HG02973 (cell line): ENCODE measurements around the gene NUDC.
"Not testable (repeated sequence)": the region's sequence is repeated elsewhere in the genome, so short reads cannot be mapped to it uniquely, and the experiment has no call there.

Experiments used
- ATAC-seq: cut with Tn5 transposase; IDR thresholded peaks from one replicate; pipeline ENCODE4 v1.9.1; 2021; ENCODE audit warnings: moderate library complexity; ENCODE audit not compliant: unreplicated experiment

The NUDC gene

DNA sequence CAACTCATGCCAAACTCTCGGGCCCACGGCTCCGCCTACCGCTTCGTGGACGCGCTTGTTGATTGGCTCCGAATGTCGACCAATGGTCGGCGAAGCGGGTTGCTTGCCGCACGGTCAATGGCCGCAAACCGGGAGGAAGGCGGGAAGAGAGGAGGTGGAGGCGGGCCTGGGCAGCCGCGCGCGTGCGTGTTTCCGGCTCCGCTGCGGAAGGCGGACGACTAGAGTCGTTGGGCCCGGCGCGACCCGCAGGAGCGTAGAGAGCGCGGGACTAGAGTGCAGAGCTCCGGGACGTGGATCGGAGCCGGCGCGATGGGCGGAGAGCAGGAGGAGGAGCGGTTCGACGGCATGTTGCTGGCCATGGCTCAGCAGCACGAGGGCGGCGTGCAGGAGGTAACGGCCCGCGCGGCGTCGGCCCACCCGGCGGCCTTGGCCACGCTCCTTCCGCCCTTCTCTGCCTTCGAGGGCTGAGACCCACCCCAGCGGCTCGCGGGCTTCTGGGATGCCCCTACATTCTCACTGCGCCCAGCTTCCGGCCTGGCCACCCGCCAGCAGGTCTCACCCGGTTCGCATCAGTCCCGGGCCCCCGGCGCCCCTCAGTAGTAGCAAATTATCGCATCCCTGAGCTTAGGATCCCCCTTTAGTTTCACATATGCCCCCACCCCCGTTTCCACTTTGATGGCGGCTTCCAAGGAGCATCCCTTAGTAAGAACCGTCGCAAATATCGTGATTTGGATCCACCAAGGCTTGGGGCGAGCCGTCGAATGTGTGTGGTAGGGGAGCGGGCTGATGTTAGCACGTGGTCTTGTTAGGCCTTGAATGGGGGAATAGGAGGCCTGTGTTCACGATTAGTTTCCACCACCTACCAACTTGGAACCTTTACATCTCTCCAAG, at the start of gene NUDC:
TSS of gene NUDC (plus strand) at position 204 of the 891 bp plus-strand sequence. CDS start at position 310, 106 bp downstream.
- peak; percentile 94 for ATAC-seq

GRCh38 chr1:26873097-26873496, 48.4 kb upstream of the NUDC start:
- not testable (repeated sequence) for ATAC-seq

DNA sequence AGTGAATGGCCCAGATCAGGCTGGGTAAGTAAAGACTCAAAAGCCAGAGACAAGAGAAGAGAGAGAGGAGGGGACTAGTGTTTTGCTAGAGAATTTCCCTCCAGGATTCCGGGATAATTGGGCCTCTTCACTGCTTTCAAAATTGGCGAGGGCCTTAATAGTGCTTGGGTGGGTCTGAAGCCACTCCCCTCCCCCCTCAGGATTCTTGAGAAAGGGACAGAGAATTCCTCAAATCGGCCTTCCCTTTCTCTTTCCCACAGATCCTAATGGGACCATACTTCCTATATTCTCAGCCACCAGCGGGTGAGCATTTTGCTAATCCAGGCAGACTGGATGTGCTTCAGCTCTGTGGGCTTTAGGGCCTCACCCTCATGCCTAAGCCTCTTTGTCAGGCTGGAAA, 46.6 kb upstream of the NUDC start:
- no peak for ATAC-seq

- no peak for ATAC-seq
Measured at GRCh38 chr1:26877326-26877725, 44.2 kb upstream of the NUDC start.

GRCh38 chr1:26879793-26880192, 41.8 kb upstream of the NUDC start:
- no peak for ATAC-seq

- ATAC-seq, result not testable (repeated sequence)
Measured at GRCh38 chr1:26881611-26882010, 39.9 kb upstream of the NUDC start.

GRCh38 chr1:26882696-26883463, 38.7 kb upstream of the NUDC start:
- ATAC-seq, result no peak

- ATAC-seq, result no peak
Measured at GRCh38 chr1:26887125-26887524, 34.4 kb upstream of the NUDC start.

DNA sequence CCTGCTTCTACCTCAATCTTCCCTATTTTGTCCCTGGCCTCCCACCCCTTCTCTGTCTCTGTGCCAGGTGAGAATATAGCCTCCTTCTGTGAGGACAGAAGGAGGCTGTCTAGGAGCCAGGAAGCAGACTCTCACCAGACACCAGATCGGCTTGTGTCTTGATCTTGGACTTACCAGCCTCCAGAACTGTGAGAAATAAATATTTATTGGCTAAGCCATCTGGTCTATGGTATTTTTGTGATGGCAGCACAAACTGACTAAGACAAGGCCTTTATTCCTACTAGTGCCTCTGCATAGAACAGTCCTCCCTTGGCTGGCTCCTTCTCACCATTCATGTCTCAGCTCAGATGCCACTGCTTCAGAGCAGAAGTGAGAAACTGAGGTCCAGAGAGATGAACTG, 33.3 kb upstream of the NUDC start:
- no peak for ATAC-seq

DNA sequence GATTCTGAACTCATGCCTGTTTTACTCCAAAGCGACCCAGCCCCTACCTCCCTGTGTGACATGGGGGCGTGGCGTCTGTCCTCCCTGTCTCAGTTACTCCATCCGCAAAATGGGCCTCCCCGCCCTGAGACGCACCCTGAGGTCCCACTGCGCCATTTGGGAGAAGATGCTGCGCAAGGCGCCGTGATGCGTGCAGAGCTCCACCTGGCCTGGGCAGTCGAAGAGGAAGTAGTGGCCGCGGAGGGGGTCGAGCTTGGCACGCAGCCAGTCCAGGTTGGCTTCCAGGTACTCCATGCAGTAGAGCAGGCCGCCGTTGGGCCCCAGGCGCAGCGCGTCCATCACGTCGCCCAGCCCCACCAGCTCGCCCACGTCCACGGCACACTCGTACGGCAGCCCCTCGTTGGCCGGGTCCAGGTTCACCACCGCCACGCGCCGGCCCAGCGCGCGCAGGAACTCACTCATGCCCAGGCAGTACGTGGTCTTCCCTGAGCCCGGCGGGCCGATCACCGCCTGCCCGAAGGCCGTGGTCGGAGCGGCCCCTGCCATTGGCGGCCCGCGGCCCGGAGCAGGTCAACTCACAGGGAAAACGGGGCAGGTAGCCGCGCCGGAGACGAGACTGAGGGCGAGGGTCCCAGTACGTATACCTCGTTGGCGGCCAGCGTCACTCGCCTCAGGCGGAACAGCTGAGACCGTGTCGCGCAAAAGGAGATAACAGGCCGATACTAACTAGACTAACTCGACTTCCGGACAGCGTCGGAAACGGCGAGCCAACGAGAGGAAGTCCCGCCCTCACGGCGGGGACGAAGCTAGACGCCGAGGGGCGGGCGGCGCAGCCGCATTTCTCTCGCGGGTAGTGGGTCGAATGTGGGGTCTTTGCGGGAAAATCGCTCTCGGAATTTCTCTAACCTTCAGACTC, 31.7 kb upstream of the NUDC start, which contains the start of gene GPN2:
TSS of gene GPN2 (minus strand) at position 733 of the 916 bp plus-strand sequence. CDS start at position 546, 187 bp downstream.
- peak; percentile 78 for ATAC-seq

DNA sequence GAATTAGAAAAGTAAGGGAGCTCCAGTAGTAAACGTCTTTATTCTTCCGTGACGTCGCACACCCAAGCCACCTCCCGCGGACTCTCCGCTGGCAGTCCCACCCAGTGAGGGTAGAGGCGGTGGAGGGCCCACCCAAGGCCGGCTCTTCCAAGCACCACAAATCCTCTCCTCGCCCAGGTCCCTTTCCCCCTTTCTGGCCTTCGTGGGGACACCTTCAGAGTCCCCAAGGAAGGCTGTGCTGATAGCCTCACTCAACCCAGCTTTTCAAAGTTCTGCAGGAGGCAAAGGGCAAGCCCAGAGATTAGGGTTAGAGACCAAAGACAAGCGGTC, 31.1 kb upstream of the NUDC start:
- peak; percentile 14 for ATAC-seq

DNA sequence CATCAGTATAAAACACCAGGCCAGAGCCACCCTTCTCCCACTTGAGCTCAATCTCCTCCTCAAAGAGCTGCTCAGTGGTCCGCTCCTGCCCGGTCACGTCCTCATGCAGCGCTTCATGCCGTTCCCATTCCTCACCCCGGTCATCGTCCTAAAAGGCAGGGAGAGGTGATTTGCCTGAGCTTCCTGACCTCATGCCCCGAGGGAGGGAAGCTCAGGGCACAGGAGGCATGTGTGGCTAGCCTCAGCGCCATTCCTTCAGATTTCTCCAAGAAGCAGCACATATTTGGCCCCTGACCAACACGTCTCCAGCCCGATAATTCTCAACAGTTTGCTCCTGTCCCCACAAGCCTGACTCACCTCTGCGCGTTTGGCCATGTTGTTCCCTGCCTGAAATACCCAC, 27.3 kb upstream of the NUDC start:
- no peak for ATAC-seq

DNA sequence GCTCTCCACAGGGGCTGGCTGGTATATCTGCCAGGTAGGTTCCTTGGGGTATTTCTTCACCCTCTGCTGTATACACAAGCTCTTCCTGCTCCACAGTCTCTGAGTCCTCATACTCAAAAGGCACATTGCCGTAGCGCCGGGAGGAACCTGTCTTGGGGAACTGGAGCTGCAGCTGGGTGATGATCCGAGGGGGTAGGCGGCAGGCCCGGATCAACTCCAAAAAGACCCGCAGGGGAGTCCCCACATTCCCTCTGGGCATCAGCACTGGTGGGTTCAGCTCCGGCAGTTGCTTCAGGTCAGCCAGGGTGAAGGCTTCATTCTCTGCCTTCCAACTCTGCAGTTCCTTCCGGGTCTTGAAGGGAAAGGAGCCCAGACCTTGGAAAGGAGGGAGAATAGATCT, 24.2 kb upstream of the NUDC start:
- no peak for ATAC-seq

- ATAC-seq, result peak; percentile 67
Measured at GRCh38 chr1:26900001-26900814, 21.3 kb upstream of the NUDC start, which contains the start of gene GPATCH3. Gene GPATCH3 (minus strand): TSS chr1:26900467. CDS start chr1:26900442, 25 bp downstream.

DNA sequence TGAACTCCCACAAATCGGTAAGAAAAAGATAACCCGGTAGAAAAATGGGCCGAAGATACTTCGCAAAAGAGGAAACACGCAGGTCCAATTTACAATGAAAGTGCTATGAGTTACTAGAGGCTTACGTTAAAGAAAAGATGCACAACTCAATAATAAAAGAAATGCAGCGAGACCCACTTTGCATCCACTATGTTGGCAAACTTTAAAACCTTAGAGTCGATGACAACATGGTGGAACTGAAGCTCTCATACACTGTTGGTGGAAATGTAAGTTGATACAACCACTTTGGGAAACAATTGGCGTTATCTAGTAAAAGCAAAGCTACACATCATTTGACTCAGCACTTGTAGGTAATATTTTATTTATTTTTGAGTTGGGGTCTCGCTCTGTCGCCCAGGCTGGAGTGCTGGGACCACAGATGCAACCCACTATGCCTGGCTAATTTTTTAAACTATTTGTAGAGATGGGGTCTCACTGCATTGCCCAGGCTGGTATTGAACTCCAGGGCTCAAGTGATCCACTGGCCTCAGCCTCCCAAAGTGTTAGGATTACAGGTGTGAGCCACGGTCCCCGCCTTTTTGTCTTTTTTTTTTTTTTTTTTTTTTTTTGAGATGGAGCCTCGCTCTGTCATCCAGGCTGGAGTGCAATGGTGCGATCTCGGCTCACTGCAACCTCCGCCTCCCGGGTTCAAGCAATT, 20.6 kb upstream of the NUDC start:
- ATAC-seq, result no peak

DNA sequence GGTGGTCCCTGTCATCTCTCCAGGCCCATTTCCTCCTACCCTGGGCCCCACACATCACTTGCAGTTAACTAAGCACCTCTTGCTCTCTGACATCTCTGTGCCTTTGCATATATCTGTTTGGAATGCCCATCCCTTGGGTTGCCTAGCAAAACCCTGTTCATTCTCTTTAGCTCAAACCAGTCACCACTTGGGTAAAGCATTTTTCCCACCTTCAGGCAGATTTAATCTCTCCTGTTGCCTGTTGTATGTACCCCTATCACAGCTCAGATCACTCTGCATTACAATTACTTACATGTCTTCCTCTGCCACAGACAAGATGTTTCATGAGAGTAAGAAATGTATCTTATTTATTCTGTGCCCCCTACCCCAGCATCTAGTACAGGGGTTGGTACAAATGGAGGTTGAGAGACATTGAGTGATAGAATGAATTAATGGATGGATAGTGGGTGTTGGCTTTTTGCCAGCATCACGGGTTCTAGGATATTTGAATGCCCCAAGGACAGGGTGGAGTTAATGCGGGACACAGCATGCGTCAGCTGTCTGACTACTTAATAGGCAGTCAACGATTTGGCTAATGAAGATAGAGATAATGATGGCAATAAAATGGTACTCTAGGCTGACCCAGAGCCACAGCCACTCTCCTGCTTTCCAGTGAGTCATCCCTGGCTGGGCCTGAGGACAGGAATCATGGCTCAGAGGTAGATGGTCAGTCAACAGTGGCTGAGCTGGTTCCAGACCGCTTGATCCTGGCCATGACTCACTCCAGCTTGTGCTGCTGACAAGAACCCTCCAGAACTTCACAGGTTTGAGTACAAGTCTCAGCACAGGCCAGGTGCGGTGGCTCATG, 14.2 kb upstream of the NUDC start:
- no peak for ATAC-seq

DNA sequence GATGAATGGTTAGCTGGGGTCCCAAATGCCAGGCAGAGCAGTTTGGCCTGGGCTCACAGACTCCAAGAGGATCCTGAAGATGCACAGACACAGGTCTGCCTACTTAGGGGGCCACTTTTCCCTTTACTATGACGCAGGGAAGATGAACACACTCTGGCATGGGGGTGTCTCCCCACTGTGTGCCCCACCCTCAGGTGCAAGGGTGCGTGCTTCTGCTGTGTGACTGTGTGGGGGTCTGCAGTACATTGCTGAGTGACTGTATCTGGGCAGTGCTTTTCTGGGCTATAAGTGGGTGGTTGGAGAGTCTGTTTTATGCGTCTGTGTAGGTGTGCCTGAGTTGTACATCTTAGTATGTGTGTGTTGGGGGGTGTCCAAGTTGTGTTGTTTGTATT, 11.6 kb upstream of the NUDC start:
- no peak for ATAC-seq

- ATAC-seq, result no peak
Measured at GRCh38 chr1:26910343-26911160, 11.0 kb upstream of the NUDC start.
